Activated T-helper 9 cell treated with anti-CD3 and anti-CD28 coated beads, Interleukin-2, amount 50 U/mL, for 16 hours (primary cell): ENCODE data around the gene NSUN7.

Experiments
- DNase-seq: peaks from one replicate; pipeline ENCODE4 v3.0.0-alpha.2; 2020; ENCODE audit warnings: low read depth

Gene NSUN7

DNA sequence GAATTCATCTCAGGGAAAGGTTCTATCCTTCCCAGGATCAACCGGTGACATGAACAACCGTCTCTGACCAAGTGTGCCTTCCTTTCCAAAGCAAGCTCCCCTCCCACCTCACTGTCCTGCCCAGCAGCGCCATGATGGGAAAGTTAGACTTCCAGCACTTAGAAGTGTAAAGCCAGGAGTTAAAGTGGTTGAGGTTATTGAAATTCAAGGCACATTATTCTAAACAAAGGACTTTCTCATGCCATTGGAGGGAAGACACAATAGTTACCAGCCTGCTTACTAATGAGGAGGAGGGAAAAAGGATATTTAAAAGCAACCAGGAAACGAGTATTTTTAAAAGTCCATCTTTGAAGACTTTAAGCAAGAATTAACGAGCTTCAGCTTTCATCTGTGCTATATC, 96.8 kb downstream of the NSUN7 start:
- DNase-seq, result no peak

DNA sequence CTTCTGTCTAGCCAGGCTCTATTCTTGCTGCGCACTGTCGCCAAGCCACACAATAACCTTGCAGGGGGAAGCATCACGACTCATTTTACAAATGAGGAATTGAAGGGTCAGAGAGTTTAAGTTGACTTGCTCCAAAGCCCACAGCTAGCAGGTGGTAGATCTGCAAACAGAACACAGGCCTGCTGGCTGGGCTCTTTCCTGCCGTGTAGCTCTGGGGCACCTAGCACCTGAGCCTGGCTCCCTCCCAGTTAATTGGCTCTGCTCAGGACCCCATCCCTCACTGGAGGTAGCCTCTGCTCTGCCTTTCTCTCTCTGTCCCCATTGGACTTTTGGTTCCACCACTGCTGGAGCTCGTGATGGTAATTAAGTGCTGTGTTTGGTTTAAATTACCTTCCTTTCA, 98.5 kb downstream of the NSUN7 start:
- DNase-seq, result no peak

DNA sequence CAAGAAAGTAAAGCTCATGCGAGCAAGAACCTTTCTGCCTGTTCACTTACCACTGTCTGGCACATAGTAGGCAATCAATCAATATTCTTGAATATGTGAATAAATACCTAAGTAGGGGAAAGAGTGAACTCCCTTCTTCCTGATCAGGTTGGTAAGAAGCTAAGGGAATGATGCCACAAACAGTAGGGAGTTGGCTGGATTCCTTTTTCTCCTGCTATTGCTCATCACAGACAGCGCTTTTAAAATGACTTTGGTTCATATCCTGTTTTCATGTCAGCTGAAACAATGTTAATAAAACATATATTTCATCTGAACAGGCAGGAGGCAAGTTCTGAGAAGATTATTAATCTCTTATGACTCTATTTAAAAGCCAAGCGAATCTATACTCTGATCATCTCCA, 99.2 kb downstream of the NSUN7 start:
- no peak for DNase-seq

GRCh38 chr4:40850496-40850895, 100.7 kb downstream of the NSUN7 start:
- DNase-seq, result no peak

GRCh38 chr4:40856277-40856839, 106.6 kb downstream of the NSUN7 start:
- DNase-seq, result no peak

DNA sequence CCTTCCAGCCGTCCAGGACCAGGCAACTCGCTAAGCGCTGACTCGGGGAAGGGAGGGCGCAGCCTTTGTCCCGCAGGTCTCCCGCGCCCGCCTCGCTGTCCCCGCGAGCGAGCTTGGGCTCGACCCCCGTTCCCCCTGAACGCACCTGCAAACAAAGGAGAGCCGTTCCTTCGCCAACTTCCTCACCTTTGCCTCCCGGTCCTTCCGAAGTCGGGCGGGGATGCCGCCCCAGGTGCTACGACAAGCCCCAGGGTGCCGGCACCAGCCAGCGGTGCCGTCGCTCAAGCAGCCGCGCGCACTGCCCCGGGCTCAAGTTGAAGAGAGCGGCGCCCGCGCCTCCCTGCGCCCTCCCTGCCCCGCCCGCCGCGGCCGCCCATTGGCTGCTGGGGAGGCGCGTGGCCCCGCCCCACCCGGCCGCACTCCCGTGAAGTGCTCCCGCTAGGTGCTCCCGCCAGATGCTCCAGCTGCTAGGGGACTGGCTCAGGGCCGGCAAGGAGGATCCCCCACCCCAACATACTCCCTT, 107.1 kb downstream of the NSUN7 start:
- peak; percentile 19 for DNase-seq

DNA sequence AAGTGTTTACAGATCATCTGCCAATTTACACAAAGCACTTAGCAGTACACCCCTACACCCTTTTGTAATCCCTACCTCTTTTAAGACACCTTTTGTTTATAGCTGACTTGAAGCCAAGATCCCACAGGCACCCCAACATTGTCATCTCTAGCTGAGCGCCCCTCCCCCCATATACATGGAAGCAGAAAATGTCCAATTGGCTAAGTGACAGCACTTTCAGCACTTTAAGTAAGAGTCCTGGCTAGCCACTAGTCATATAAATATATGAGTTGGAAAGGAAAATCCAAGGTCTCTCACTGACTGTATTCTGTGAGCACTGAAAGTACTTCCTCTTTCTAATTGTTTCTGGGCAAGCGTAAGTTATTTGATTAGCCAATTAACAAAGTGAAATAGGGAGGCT, 108.2 kb downstream of the NSUN7 start:
- DNase-seq, result no peak

GRCh38 chr4:40858962-40859361, 109.2 kb downstream of the NSUN7 start:
- DNase-seq, result no peak
